AG04450 (cell line): Measurements from ENCODE around the gene RASGRP4. TPM values are rescaled to one million over a fixed set of nuclear protein-coding genes. Genes with fewer than 3 reads are reported as not detected.

Experiments used
- CTCF ChIA-PET: fragments of 300-600, 350-600 bp; formaldehyde crosslinking; extraction: SDS; loops from one replicate; lab custom pipeline; 2022; ENCODE audit warnings: antibody characterized with exemption, inconsistent platforms; lab: Charles Lee
- POLR2A ChIA-PET: fragments of 350-600 bp; formaldehyde crosslinking; extraction: SDS; loops from one replicate; lab custom pipeline; 2021; ENCODE audit warnings: antibody characterized with exemption, inconsistent platforms; lab: Yijun Ruan, JAX
- DNase-seq: peaks from one replicate; pipeline ENCODE4 v3.0.0-alpha.2; 2011; ENCODE audit warnings: low read depth, low spot score
- H3K27ac ChIP-seq: one replicate; pipeline ENCODE4 v1.5.1; 2012; ENCODE audit warnings: low read depth, low read length, control low read depth
- H3K27me3 ChIP-seq: one replicate; pipeline ENCODE4 v1.6.0; 2012; ENCODE audit warnings: low read length; ENCODE audit not compliant: control insufficient read depth, insufficient read depth
- H3K4me3 ChIP-seq: 2 replicates; pipeline ENCODE4 v1.5.1; 2011; ENCODE audit warnings: mild to moderate bottlenecking, low read depth, low read length, control low read depth
- H3K9me3 ChIP-seq: 2 replicates; pipeline ENCODE4 v1.5.1; 2012; ENCODE audit warnings: low read length; ENCODE audit not compliant: control insufficient read depth, insufficient read depth
- CTCF ChIP-seq: IDR thresholded peaks from 2 replicates; pipeline ENCODE4 v1.5.1; 2011; ENCODE audit warnings: low read depth, low read length, control low read depth, inconsistent platforms
- polyA plus RNA-seq: library from polyadenylated mRNA; depleted of rRNA; stranded (reverse); fragments of >200 nt; gene quantifications from 2 replicates; pipeline ENCODE4 v1.2.3, GENCODE V29; 2011

RASGRP4 gene
- polyA plus RNA-seq, 1 experiment = not detected

- H3K4me3 ChIP-seq = no peak overlapping the region
- no peak overlapping the region for H3K27ac ChIP-seq
- no peak for DNase-seq
- ChIA-PET CTCF (interaction anchor here (0.6 kb wide), 1 partner anchor 509 kb away, joined by 3 read pairs; no protein-coding TSS in a partner anchor), POLR2A (no interaction called here)
- H3K9me3 ChIP-seq = peaks cover 10% of the 10 kb centered on the region; the same call in 1 of the 2 replicates
- TF ChIP-seq CTCF = no peak
- no peaks in the 10 kb centered on the region for H3K27me3 ChIP-seq
These were observed 27.6 kb upstream of the RASGRP4 start for GRCh38 chr19:38453596-38453995.

- POLR2A ChIA-PET = no interaction called here
- H3K27ac ChIP-seq = no peak overlapping the region
- no peak for TF ChIP-seq CTCF
- CTCF ChIA-PET = interaction anchor here (0.6 kb wide), 1 partner anchor 509 kb away, joined by 3 read pairs; no protein-coding TSS in a partner anchor
- H3K4me3 ChIP-seq = no peak overlapping the region
- no peaks in the 10 kb centered on the region for H3K27me3 ChIP-seq
- no peak for DNase-seq
- H3K9me3 ChIP-seq = peaks cover 6% of the 10 kb centered on the region; the same call in 1 of the 2 replicates
These were observed 26.7 kb upstream of the RASGRP4 start for GRCh38 chr19:38452430-38453366.

GRCh38 chr19:38451629-38452028, 25.6 kb upstream of the RASGRP4 start:
- CTCF ChIA-PET = no interaction called here
- DNase-seq = no peak
- TF ChIP-seq CTCF = no peak

GRCh38 chr19:38451036-38451435, 25.0 kb upstream of the RASGRP4 start:
- DNase-seq = no peak
- ChIA-PET CTCF (no interaction called here), POLR2A (no interaction called here)

More at GRCh38 chr19:38451629-38452028, 25.6 kb upstream of the RASGRP4 start:
- H3K27ac ChIP-seq = no peak overlapping the region
- POLR2A ChIA-PET = no interaction called here
- no peaks in the 10 kb centered on the region for H3K27me3 ChIP-seq
- peaks cover 6% of the 10 kb centered on the region; the same call in 1 of the 2 replicates for H3K9me3 ChIP-seq
- H3K4me3 ChIP-seq = no peak overlapping the region

More at GRCh38 chr19:38451036-38451435, 25.0 kb upstream of the RASGRP4 start:
- TF ChIP-seq CTCF = no peak
- Histone ChIP-seq H3K27ac (no peak overlapping the region), H3K27me3 (no peaks in the 10 kb centered on the region), H3K9me3 (peaks cover 6% of the 10 kb centered on the region; the same call in 1 of the 2 replicates), H3K4me3 (no peak overlapping the region)
